Heart left ventricle (tissue), 13 donors: ENCODE measurements around the gene FLII.

Experiments used
- CTCF ChIP-seq, 12 donors: fragments of 200-600 bp; sonication (generic) in 4 of 12; IDR thresholded peaks; one replicate each; pipeline versions ENCODE4 v1.5.0 to v1.8.0; 2018 to 2022; ENCODE audit warnings: antibody characterized with exemption in 12 of 12, mild to moderate bottlenecking in 5 of 12
- POLR2A ChIP-seq, 2 donors: fragments of 450-650 bp; IDR thresholded peaks; one replicate each; pipeline ENCODE4 v1.6.1; 2017; ENCODE audit warnings: antibody characterized with exemption in 2 of 2, mild to moderate bottlenecking in 2 of 2, moderate library complexity in 2 of 2
- donor health status: ischemic (EF 13 %, LVEDD 7.1; RV severe dilation, severe dysfunction).
- donor health status: DM: no; HTN: yes; CAD: no.
- donor health status: DM: no; HTN: no; CAD: no.
- donor health status: ischemic (EF 25% LVEDD 6.9; RV normal size, moderate dysfunction).
- donor health status: ischemic (EF 25% LVEDD 5.7; RV mildly dilated, moderate dysfunction).
- donor health status: ischemic (EF 35%, LVEDD 5.7; RV mildly dilated, moderate dysfunction).
- donor health status: nonischemic (EF 11% LVEDD 7.7; RV severe dilation, severe dysfunction).
- donor health status: DM: yes; HTN: yes; CAD: no.
- donor health status: PGD.
- donor health status: ischemic (EF 29% LVEDD 5.4; RV normal size, mild dysfunction).
- donor health status: nonischemic (EF 23%, LVEDD 6.1; RV moderate dilation, normal function).

- TF ChIP-seq CTCF (IDR thresholded peaks at IDR 0.05): no peak
- TF ChIP-seq POLR2A (IDR thresholded peaks at IDR 0.05): no peak
Observed at GRCh38 chr17:18203308-18203707, 55.2 kb downstream of the FLII start.
